K562 (cell line): ENCODE data around the gene ZNF565. TPM values are rescaled to one million over a fixed set of nuclear protein-coding genes. Genes with fewer than 3 reads are reported as not detected.
A peak's percentile ranks its signal among the peaks of the same experiment; 100 is the strongest.
"Not testable (repeated sequence)": the region's sequence is repeated elsewhere in the genome, so short reads cannot be mapped to it uniquely, and the experiment has no call there.

ENCODE experiments used
- ATAC-seq: fragments of 200-7000 bp; cut with Tn5 transposase; 3 replicates; pipeline ENCODE4 v1.9.1; 2020; ENCODE audit warnings: moderate library complexity
- BruUV-seq: library from RNA; stranded (reverse); fragments of 400-500 nt; replicated peaks from 2 replicates; lab custom pipeline; 2021; lab: Mats Ljungman, UMichigan
- CTCF ChIA-PET: fragments of 300-600 bp; formaldehyde crosslinking; extraction: SDS; loops from one replicate; lab custom pipeline; 2021; ENCODE audit warnings: low intra/inter-chr PET ratio; lab: Yijun Ruan, JAX
- POLR2A ChIA-PET: fragments of 300-600, 350-650 bp; sonication (Branson Sonifier 250); formaldehyde crosslinking; extraction: SDS; loops from one replicate; lab custom pipeline; 2021; ENCODE audit warnings: antibody characterized with exemption, inconsistent platforms; lab: Yijun Ruan, JAX
- DNase-seq, 4 experiments: peaks; one replicate each; pipeline versions ENCODE4 v3.0.0 to v3.0.0-alpha.2; 2011 to 2018; ENCODE audit warnings: low spot score in 3 of 4, mixed read lengths in 3 of 4; ENCODE audit errors: extremely low read depth in 1 of 4
- FAIRE-seq: peaks from 2 replicates; lab custom pipeline; 2011; peaks lifted over from hg19 to GRCh38; lab: Jason Lieb, UNC
- H2AFZ ChIP-seq: 2 replicates; pipeline ENCODE4 v1.6.0; 2011; ENCODE audit warnings: low read depth, low read length, control low read depth, inconsistent platforms
- H3K27ac ChIP-seq: fragments of 200-600 bp; 3 replicates; pipeline ENCODE4 v1.8.0; 2011; ENCODE audit warnings: low read depth, mild to moderate bottlenecking, control low read depth, inconsistent platforms, low read length, moderate library complexity, mixed read lengths; ENCODE audit errors: extremely low read depth
- H3K27me3 ChIP-seq, 2 experiments: fragments of 300-600 bp in 1 of 2; 2 replicates in 1 of 2; 3 replicates in 1 of 2; pipeline versions ENCODE4 v1.6.0 to v1.8.0; 2011; ENCODE audit warnings: inconsistent platforms in 2 of 2, low read length in 2 of 2, mild to moderate bottlenecking in 1 of 2, mixed read lengths in 1 of 2, moderate library complexity in 1 of 2; ENCODE audit not compliant: control insufficient read depth in 2 of 2, insufficient read depth in 2 of 2
- H3K36me3 ChIP-seq: fragments of 300-600 bp; 3 replicates; pipeline ENCODE4 v1.8.0; 2011; ENCODE audit warnings: mild to moderate bottlenecking, low read length, inconsistent platforms; ENCODE audit not compliant: control insufficient read depth, insufficient read depth
- H3K4me1 ChIP-seq, 2 experiments: fragments of 200-600 bp in 1 of 2; replicated peaks in 1 of 2; 2 replicates in 1 of 2; 3 replicates in 1 of 2; pipeline versions ENCODE4 v1.5.1 to v1.8.0; 2011; ENCODE audit warnings: inconsistent platforms in 2 of 2, low read length in 2 of 2, mild to moderate bottlenecking in 1 of 2, mixed read lengths in 1 of 2, moderate library complexity in 1 of 2; ENCODE audit not compliant: control insufficient read depth in 2 of 2, insufficient read depth in 2 of 2
- H3K4me2 ChIP-seq: 2 replicates; pipeline ENCODE4 v1.6.1; 2011; ENCODE audit warnings: low read length, control low read depth, inconsistent platforms, mixed read lengths; ENCODE audit not compliant: insufficient read depth
- H3K4me3 ChIP-seq: fragments of 200-600 bp; sonication (generic), shearing (Covaris generic); 2 replicates; pipeline ENCODE4 v1.5.1; 2016; ENCODE audit warnings: control low read depth, inconsistent platforms
- H3K79me2 ChIP-seq: fragments of 200-600 bp; 3 replicates; pipeline ENCODE4 v1.8.0; 2011; ENCODE audit warnings: low read length, inconsistent platforms; ENCODE audit not compliant: control insufficient read depth, insufficient read depth
- H3K9ac ChIP-seq, 2 experiments: 2 replicates each; pipeline versions ENCODE4 v1.6.0 to v1.6.1; 2011; ENCODE audit warnings: low read depth in 2 of 2, low read length in 2 of 2, control low read depth in 1 of 2, inconsistent platforms in 1 of 2, mild to moderate bottlenecking in 1 of 2, mixed read lengths in 1 of 2; ENCODE audit not compliant: insufficient read depth in 1 of 2
- H3K9me1 ChIP-seq: one replicate; pipeline ENCODE4 v1.6.0; 2011; ENCODE audit warnings: inconsistent platforms, mild to moderate bottlenecking, low read length, moderate library complexity; ENCODE audit not compliant: control insufficient read depth, insufficient read depth
- H3K9me3 ChIP-seq: replicated peaks from 2 replicates; pipeline ENCODE4 v1.5.1; 2011; ENCODE audit warnings: low read depth, low read length, inconsistent platforms; ENCODE audit not compliant: control insufficient read depth, insufficient read depth
- H4K20me1 ChIP-seq: replicated peaks from 2 replicates; pipeline ENCODE4 v1.6.1; 2011; ENCODE audit warnings: low read length, inconsistent platforms, mixed read lengths; ENCODE audit not compliant: control insufficient read depth, insufficient read depth
- BCOR ChIP-seq: fragments of 450-650 bp; IDR thresholded peaks from 2 replicates; pipeline ENCODE4 v1.6.1; 2016
- CCAR2 ChIP-seq: fragments of 200-400 bp; formaldehyde crosslinking; IDR thresholded peaks from 2 replicates; pipeline ENCODE4 v1.6.1; 2017; ENCODE audit warnings: mild to moderate bottlenecking, low read depth, low read length
- CTBP1 ChIP-seq: fragments of 450-650 bp; IDR thresholded peaks from 2 replicates; pipeline ENCODE4 v1.6.1; 2016; ENCODE audit warnings: borderline replicate concordance
- ETV1 ChIP-seq: fragments of 450-650 bp; conservative IDR thresholded peaks from 2 replicates; pipeline ENCODE4 v1.6.1; 2016; ENCODE audit warnings: missing genetic modification characterization, control low read depth, low read depth, missing compliant biosample characterization
- FOXM1 ChIP-seq, 2 experiments: fragments of 450-650 bp in 1 of 2; sonication (generic) in 1 of 2; formaldehyde crosslinking in 1 of 2; IDR thresholded peaks; 2 replicates each; pipeline versions ENCODE4 v1.6.1 to v1.9.0; 2017 to 2022; ENCODE audit warnings: low read depth in 2 of 2, mild to moderate bottlenecking in 2 of 2, missing genetic modification reagents in 1 of 2, moderate library complexity in 1 of 2
- KDM1A ChIP-seq, 2 experiments: fragments of 450-650 bp; IDR thresholded peaks; 2 replicates each; pipeline ENCODE4 v1.6.1; 2016; ENCODE audit warnings: mild to moderate bottlenecking in 2 of 2
- KLF13 ChIP-seq: fragments of 450-650 bp; IDR thresholded peaks from 2 replicates; pipeline ENCODE4 v1.6.1; 2016; ENCODE audit warnings: missing genetic modification characterization, low read depth, mild to moderate bottlenecking, missing compliant biosample characterization, moderate library complexity, borderline replicate concordance
- KLF16 ChIP-seq: IDR thresholded peaks from 2 replicates; pipeline ENCODE4 v1.6.1; 2016; ENCODE audit warnings: antibody characterized with exemption
- MAFK ChIP-seq: IDR thresholded peaks from 2 replicates; pipeline ENCODE4 v1.6.1; 2011; ENCODE audit warnings: low read length, improper control_type of control experiment
- PCBP1 ChIP-seq: fragments of 200-400 bp; formaldehyde crosslinking; IDR thresholded peaks from 2 replicates; pipeline ENCODE4 v1.6.1; 2018; ENCODE audit warnings: mild to moderate bottlenecking, low read depth, low read length; ENCODE audit not compliant: poor library complexity, severe bottlenecking
- RBM25 ChIP-seq: fragments of 200-400 bp; formaldehyde crosslinking; IDR thresholded peaks from 2 replicates; pipeline ENCODE4 v1.6.1; 2018; ENCODE audit warnings: low read length, low read depth, moderate library complexity; ENCODE audit not compliant: severe bottlenecking
- RFX5 ChIP-seq: IDR thresholded peaks from 2 replicates; pipeline ENCODE4 v1.6.1; 2011; ENCODE audit warnings: low read depth, mild to moderate bottlenecking, improper control_type of control experiment, low read length
- SRSF1 ChIP-seq: fragments of 200-400 bp; formaldehyde crosslinking; IDR thresholded peaks from 2 replicates; pipeline ENCODE4 v1.6.1; 2017; ENCODE audit warnings: mild to moderate bottlenecking, low read depth, low read length, moderate library complexity
- TEAD2 ChIP-seq: fragments of 450-650 bp; IDR thresholded peaks from 2 replicates; pipeline ENCODE4 v1.6.1; 2016; ENCODE audit warnings: missing genetic modification characterization, control low read depth, missing compliant biosample characterization
- YY1 ChIP-seq, 3 experiments: IDR thresholded peaks; 2 replicates each; pipeline ENCODE4 v1.6.1; 2011; ENCODE audit warnings: low read length in 2 of 3, mild to moderate bottlenecking in 2 of 3, moderate library complexity in 2 of 3, borderline replicate concordance in 1 of 3, control low read depth in 1 of 3, low read depth in 1 of 3; ENCODE audit not compliant: insufficient read depth in 3 of 3, insufficient replicate concordance in 2 of 3, control insufficient read depth in 1 of 3, insufficient read length in 1 of 3; ENCODE audit errors: extremely low read depth in 1 of 3
- ZNF717 ChIP-seq: fragments of 250-450 bp; sonication (Bioruptor Pico); IDR thresholded peaks from 2 replicates; pipeline ENCODE4 v1.5.0; 2021
- WGBS: fragments of 100-300 bp; shearing (Covaris generic); methylation state at CpG from one replicate; pipeline ENCODE4 v1.1.6; 2016; ENCODE audit warnings: low coverage, mixed read lengths; ENCODE audit not compliant: insufficient coverage; ENCODE audit errors: missing lambda C conversion rate; 5-methylcytosine and 5-hydroxymethylcytosine counted together
- in situ Hi-C: fragments of 300-500 bp; cut with MboI; formaldehyde crosslinking; loops from 4 replicates; pipeline ENCODE4 v1.15.0; 2018; ENCODE audit warnings: inconsistent platforms, mixed read lengths
- intact Hi-C: fragments of 100-400 bp; cut with micrococcal nuclease; formaldehyde crosslinking; loops from 2 replicates; pipeline ENCODE4 v1.14.2; 2022
- polyA plus RNA-seq, 8 experiments: library from polyadenylated mRNA; depleted of rRNA in 4 of 8; stranded (reverse) in 5 of 8; unstranded in 3 of 8; fragments of >200 nt; fragmentation: Nextera tagmentation in 2 of 8; fragmentation: Illumina TruSeq in 1 of 8; extraction: Ambion mirVana in 2 of 8; extraction: Trizol in 1 of 8; gene quantifications; 2 replicates each; pipeline versions ENCODE4 v1.2.1 to v1.2.3, GENCODE V29; 2011 to 2014; ENCODE audit warnings: inconsistent platforms in 1 of 8, missing spikeins in 1 of 8
- total RNA-seq, 7 experiments: library from RNA; depleted of rRNA in 6 of 7; stranded (reverse); fragments of >200 nt in 6 of 7; fragmentation: Illumina TruSeq in 2 of 7; extraction: Trizol in 2 of 7; gene quantifications; 2 replicates each; pipeline versions ENCODE4 v1.2.1 to v1.2.3, GENCODE V29; 2011 to 2021; ENCODE audit warnings: low replicate concordance in 1 of 7

ZNF565 gene
- total and polyA plus RNA-seq, 9 of the 15 experiments (the other 6 are each of a cell fraction or from before 2014, with no cell fraction given) = 1.3 to 3.2 (median 2.6) TPM

DNA sequence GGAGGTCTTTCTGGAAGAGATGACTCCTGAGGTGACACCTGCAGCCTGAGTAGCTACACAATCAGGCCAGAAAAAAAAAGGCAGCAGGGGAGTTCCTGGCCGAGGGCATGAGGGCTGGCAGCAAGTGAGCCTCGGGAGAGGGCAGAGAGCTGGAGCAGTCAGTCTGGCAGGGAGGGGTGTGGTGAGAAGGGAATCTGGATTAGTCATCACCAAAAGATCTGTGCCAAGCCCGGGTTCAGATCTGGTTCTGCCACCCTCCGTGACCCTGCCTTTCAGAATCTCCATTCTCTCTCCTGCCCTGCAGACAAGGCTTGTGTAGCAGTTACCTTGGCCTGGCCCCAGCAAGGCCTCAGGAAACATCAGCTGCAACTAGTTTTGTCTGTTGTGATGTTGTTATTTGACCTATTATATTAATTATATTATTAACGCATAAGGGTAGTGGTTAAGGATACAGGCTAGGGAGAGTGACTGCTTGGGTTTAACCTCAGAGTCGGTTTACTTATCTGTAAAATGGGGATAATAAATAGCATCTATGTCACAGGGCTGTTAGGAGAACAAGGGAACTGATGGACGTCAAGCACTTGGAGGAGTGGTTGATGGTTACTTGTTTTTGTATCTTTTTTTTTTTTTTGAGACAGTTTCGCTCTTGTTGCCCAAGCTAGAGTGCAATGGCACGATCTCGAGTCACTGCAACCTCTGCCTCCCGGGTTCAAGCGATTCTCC, 77.3 kb downstream of the ZNF565 start:
- H3K36me3 ChIP-seq = peaks cover 10% of the 10 kb centered on the region; the same call in 1 of the 3 replicates
- BruUV-seq = no TSS peak
- peaks cover 8% of the 10 kb centered on the region for H4K20me1 ChIP-seq
- 62% methylated on average over 11 of the region's 12 CpGs for WGBS
- ATAC-seq (no peak), FAIRE-seq (no peak), DNase-seq (no peak)
- peaks cover 13 to 35% of the 10 kb centered on the region in 2 experiments for H3K4me1 ChIP-seq
- peak overlapping the region; percentile 29 to 52; a peak in 2 of 4 replicates for H3K9ac ChIP-seq
- no peak overlapping the region for H3K4me3 ChIP-seq
- H3K27me3 ChIP-seq = no peaks in the 10 kb centered on the region
- no peaks in the 10 kb centered on the region for H3K9me3 ChIP-seq
- peaks cover 21% of the 10 kb centered on the region for H3K79me2 ChIP-seq
- TF ChIP-seq CTBP1 (no peak), PCBP1 (no peak), CCAR2 (no peak), ETV1 (tag) (no peak), MAFK (no peak), BCOR (peak; percentile 55; the same call in 1 of the 2 replicates), FOXM1 (IDR thresholded peaks at IDR 0.05; ENCODE audit: low read depth) (no peak), FOXM1 (CRISPR knock-in tag; IDR thresholded peaks at IDR 0.05; ENCODE audit: low read depth) (no peak), YY1 (IDR thresholded peaks at IDR 0.05; ENCODE audit: borderline replicate concordance in 1 of 3, control insufficient read depth in 1 of 3, extremely low read depth in 1 of 3, insufficient read depth in 3 of 3, insufficient read length in 1 of 3, insufficient replicate concordance in 2 of 3, low read depth in 1 of 3, low read length in 2 of 3) (no peak), RBM25 (peak; percentile 83), KDM1A (IDR thresholded peaks at IDR 0.05) (0 out of 4 replicates have a peak, but pooled peaks of 1 of the 2 experiments have one; percentile 21), SRSF1 (no peak), KLF16 (no peak), RFX5 (no peak), TEAD2 (tag) (no peak), ZNF717 (CRISPR knock-in tag) (no peak), KLF13 (tag) (no peak)
- POLR2A ChIA-PET = interaction anchor here (1.2 kb wide), 1 partner anchor 9 kb away, joined by 3 read pairs; no protein-coding TSS in a partner anchor
- peaks cover 8% of the 10 kb centered on the region for H3K9me1 ChIP-seq
- no peak overlapping the region for H3K27ac ChIP-seq
- CTCF ChIA-PET = no interaction called here
- intact Hi-C loops (no loop called here), in situ Hi-C loops (no loop called here)
- H2AFZ ChIP-seq = peak overlapping the region; percentile 91
- peak overlapping the region; percentile 72 for H3K4me2 ChIP-seq

DNA sequence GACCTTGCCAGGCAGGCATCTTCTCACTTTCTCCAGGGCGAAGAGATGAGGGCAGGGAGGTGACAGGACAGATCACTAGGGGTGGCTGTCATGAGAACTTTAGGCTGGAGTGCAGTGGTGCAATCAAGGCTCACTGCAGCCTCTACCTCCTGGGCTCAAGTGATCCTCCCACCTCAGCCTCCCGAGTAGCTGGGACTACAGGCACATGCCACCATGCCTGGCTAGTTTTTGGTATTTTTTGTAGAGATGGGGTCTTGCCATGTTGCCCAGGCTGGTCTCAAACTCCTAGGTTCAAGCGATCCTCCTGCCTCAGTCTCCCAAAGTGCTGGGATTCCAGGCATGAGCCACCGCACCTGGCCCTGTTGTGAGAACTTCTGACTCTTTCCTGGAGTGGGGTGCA, 79.6 kb downstream of the ZNF565 start:
- in situ Hi-C loops, H3K4me2 ChIP-seq, CTCF ChIA-PET, POLR2A ChIA-PET, H4K20me1 ChIP-seq, BruUV-seq, H3K9ac ChIP-seq, H3K9me3 ChIP-seq, H3K27me3 ChIP-seq, H3K9me1 ChIP-seq, H3K36me3 ChIP-seq, H3K27ac ChIP-seq, FAIRE-seq, H3K79me2 ChIP-seq, intact Hi-C loops, DNase-seq, H2AFZ ChIP-seq, H3K4me3 ChIP-seq, ATAC-seq: not testable (repeated sequence)
- WGBS = 53% methylated on average over 4 of the region's 4 CpGs
- H3K4me1 ChIP-seq = peaks cover 7 to 21% of the 10 kb centered on the region in 2 experiments
